Fibroblast of mammary gland (primary cell): ENCODE measurements around the gene DSG3.

Source experiments
- DNase-seq: peaks from one replicate; pipeline ENCODE4 v3.0.0-alpha.2; 2010; ENCODE audit warnings: low read depth
- H3K4me3 ChIP-seq: 2 replicates; pipeline ENCODE4 v1.5.1; 2011; ENCODE audit warnings: low read depth, mild to moderate bottlenecking, low read length, moderate library complexity; ENCODE audit not compliant: control insufficient read depth
- TF ChIP-seq, protein P1 (sequence below): conservative IDR thresholded peaks from 2 replicates; pipeline ENCODE4 v1.5.1; 2011; ENCODE audit warnings: low read depth, low read length, inconsistent platforms; ENCODE audit not compliant: control insufficient read depth, insufficient read depth

The DSG3 gene, protein sequence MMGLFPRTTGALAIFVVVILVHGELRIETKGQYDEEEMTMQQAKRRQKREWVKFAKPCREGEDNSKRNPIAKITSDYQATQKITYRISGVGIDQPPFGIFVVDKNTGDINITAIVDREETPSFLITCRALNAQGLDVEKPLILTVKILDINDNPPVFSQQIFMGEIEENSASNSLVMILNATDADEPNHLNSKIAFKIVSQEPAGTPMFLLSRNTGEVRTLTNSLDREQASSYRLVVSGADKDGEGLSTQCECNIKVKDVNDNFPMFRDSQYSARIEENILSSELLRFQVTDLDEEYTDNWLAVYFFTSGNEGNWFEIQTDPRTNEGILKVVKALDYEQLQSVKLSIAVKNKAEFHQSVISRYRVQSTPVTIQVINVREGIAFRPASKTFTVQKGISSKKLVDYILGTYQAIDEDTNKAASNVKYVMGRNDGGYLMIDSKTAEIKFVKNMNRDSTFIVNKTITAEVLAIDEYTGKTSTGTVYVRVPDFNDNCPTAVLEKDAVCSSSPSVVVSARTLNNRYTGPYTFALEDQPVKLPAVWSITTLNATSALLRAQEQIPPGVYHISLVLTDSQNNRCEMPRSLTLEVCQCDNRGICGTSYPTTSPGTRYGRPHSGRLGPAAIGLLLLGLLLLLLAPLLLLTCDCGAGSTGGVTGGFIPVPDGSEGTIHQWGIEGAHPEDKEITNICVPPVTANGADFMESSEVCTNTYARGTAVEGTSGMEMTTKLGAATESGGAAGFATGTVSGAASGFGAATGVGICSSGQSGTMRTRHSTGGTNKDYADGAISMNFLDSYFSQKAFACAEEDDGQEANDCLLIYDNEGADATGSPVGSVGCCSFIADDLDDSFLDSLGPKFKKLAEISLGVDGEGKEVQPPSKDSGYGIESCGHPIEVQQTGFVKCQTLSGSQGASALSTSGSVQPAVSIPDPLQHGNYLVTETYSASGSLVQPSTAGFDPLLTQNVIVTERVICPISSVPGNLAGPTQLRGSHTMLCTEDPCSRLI

DNA sequence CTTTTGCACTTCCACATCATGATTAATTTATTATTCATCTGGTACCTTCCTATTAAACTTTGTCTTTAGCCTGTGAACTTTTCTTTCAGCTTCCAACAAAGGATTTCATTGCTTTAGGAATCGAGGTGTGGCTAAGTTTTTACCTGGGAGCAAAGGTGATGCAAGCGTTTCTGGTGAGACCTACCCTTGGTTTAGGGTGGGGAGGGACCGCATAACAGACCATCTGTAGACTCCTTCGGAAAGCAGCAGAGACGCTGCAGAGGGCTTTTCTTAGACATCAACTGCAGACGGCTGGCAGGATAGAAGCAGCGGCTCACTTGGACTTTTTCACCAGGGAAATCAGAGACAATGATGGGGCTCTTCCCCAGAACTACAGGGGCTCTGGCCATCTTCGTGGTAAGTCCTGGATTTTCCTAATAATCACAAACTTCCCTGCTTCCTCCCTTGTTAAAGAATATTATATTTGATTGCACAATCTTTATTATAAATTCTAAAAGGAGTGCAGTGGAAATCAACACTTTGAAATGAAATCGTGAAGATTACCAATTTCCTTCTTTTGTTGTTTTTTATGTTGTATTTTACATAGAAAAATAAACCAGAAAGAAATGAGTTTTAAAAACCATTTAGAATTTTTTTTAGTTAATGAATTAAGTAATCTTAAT lies at the start of gene DSG3:
Gene DSG3, plus strand, starts transcription at position 212 of the 662 bp plus-strand sequence. Its CDS starts 137 bp downstream, at position 349.
- DNase-seq, result no peak
- TF ChIP-seq, protein P1, sequence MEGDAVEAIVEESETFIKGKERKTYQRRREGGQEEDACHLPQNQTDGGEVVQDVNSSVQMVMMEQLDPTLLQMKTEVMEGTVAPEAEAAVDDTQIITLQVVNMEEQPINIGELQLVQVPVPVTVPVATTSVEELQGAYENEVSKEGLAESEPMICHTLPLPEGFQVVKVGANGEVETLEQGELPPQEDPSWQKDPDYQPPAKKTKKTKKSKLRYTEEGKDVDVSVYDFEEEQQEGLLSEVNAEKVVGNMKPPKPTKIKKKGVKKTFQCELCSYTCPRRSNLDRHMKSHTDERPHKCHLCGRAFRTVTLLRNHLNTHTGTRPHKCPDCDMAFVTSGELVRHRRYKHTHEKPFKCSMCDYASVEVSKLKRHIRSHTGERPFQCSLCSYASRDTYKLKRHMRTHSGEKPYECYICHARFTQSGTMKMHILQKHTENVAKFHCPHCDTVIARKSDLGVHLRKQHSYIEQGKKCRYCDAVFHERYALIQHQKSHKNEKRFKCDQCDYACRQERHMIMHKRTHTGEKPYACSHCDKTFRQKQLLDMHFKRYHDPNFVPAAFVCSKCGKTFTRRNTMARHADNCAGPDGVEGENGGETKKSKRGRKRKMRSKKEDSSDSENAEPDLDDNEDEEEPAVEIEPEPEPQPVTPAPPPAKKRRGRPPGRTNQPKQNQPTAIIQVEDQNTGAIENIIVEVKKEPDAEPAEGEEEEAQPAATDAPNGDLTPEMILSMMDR, result no peak
- H3K4me3 ChIP-seq, result no peak within 1 kb of the TSS

DNA sequence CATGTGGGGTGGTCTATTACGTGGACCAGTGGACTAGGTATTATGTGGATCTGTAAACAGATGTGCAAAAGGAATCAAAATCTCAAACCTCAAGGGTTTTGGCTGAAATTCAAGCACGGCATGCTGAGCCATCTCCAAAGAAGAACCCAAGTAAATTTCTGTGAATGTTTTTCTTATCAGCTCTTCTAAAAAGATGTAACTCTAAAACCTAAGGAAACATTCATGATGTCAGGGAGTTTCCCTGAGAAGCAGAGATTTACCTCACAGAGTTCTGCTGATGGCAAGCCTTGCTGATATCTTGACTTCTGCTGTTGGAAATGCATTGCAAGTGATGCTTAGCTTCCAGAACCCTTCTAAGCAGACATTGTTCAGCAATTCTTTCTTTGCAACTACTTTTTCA lies 49.4 kb upstream of the DSG3 start:
- TF ChIP-seq, protein P1, result no peak
- DNase-seq, result no peak
- no peak overlapping the region for H3K4me3 ChIP-seq

DNA sequence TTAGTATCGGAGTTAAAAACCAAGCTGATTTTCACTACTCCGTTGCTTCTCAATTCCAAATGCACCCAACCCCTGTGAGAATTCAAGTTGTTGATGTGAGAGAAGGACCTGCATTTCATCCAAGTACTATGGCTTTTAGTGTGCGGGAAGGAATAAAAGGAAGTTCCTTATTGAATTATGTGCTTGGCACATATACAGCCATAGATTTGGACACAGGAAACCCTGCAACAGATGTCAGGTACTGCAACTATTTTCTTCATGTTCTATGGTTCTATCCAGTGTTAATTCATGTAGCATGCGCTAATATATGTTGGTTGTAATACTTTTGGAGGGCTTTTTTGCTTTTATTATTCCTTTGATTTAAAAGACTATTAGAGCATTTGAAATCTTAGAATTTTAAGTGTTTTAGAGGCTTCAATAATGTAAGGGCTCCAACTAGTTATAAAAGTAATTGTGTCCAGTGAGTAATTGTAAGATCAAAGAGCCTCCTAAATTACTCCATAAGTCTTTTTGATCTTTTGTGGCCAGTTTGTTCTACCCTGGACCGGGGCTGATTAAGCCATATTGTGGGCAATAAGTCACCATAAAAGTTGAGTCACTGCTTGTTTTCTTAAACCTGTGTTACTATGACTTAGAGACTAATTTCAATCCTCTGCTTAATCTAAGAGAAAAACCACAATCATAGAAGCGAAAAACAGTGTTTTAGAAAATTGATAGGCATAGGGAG lies 48.1 kb upstream of the DSG3 start:
- TF ChIP-seq, protein P1, result no peak
- H3K4me3 ChIP-seq, result no peak overlapping the region
- peak; percentile 33 for DNase-seq

DNA sequence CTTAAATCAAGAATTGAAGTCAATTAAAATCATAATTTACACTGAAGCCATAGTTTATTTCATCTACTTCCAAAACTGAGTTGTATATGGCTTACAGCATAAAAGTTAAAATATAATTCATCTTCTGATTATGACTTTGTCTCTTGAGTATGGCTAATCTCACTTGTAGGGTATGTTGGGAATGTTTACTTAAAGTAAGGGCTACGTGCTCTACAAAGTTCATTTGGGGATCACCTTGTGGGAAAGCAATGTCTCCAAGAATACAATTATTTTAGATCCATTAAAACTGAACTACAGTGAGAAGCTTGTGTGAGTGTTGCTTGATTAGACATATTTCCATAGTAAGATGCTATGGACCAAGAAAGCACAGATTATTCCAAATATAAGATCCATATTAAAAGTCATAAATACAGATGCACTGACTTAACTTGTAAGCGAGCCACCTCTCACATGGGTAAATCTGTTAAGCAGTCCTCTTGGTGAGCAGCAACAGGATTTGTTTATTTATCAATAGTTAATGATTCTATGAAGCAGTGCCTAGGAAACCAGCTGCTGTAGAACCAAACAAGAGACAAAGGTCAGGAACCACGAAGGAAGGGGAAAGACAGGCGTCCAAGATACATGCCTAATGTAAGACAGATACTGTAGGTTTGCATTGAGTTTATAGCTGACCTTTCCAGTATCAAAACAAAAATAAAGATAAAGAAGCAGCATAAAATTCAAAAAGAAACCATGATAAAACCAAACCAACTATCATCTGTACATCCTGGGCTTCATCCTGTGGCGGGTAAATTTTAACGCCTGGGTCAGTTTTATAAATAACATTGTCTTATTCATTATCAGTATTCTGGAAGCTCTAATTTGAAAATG lies 46.1 kb upstream of the DSG3 start:
- H3K4me3 ChIP-seq, result no peak overlapping the region
- DNase-seq, result no peak
- TF ChIP-seq, protein P1, result no peak

DNA sequence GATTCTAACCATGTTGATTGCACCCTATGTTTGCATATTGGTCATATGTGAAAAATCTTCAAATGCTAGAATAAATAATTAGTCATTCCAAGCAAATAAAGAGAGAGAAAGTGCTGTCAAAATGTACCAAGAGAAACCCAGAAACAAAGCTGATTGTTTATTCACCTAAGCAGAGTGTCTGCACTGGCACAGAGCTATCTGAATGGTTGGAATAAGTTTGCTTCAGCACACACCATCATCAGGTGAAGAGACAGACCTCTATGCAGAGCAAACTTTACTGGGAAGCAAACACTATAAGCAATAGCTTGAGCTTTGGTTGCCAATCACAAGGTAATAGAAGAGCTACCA lies 45.5 kb upstream of the DSG3 start:
- no peak for DNase-seq
- H3K4me3 ChIP-seq, result no peak overlapping the region
- TF ChIP-seq, protein P1, result no peak

DNA sequence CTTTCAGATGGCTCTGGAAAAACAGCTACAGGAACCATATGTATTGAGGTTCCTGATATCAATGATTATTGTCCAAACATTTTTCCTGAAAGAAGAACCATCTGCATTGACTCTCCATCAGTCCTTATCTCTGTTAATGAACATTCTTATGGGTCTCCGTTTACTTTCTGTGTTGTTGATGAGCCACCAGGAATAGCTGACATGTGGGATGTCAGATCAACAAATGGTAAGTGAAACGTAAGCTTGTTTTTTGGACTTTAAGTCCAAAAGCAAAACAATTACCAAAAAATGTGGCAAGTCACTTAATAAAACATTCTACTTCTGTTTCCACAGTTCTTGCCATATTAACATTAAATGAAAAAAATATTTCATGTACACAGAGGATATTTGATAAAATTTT lies 44.1 kb upstream of the DSG3 start:
- H3K4me3 ChIP-seq, result no peak overlapping the region
- TF ChIP-seq, protein P1, result no peak
- DNase-seq, result no peak
